Activated naive CD4-positive, alpha-beta T cell treated with anti-CD3 and anti-CD28 coated beads, Interleukin-2, amount 50 U/mL, for 72 hours (primary cell): ENCODE results near the gene NMNAT2. TPM values are rescaled to one million over a fixed set of nuclear protein-coding genes. Genes with fewer than 3 reads are reported as not detected.

ENCODE experiments used
- ATAC-seq, 2 donors: fragments of 150-1000 bp; cut with Tn5 transposase; 2 replicates each; pipeline ENCODE4 v1.10.0; 2021; ENCODE audit warnings: mild to moderate bottlenecking in 2 of 2, moderate library complexity in 2 of 2
- DNase-seq, 2 donors: peaks; one replicate each; pipeline ENCODE4 v3.0.0; 2021 to 2022; ENCODE audit warnings: low spot score in 2 of 2
- H3K27ac Mint-ChIP-seq, 2 donors: one replicate each; pipeline ENCODE4 v1.8.0; 2022; ENCODE audit warnings: mild to moderate bottlenecking in 2 of 2, mixed read lengths in 2 of 2
- H3K36me3 Mint-ChIP-seq, 2 donors: one replicate each; pipeline ENCODE4 v1.8.0; 2022; ENCODE audit warnings: mixed read lengths in 2 of 2
- H3K9me3 Mint-ChIP-seq, 2 donors: one replicate each; pipeline ENCODE4 v1.8.0; 2022; ENCODE audit warnings: mixed read lengths in 2 of 2
- total RNA-seq, 2 donors: library from RNA; stranded (reverse); gene quantifications; one replicate each; pipeline ENCODE4 v1.2.3, GENCODE V29; 2022

The NMNAT2 gene
- total RNA-seq, 2 donors from 2014 or later: not detected

GRCh38 chr1:183310753-183311479 lies 107.3 kb downstream of the NMNAT2 start:
- DNase-seq (no peak), ATAC-seq (peak; percentile 61 to 87)

GRCh38 chr1:183308719-183309118 lies 109.5 kb downstream of the NMNAT2 start:
- H3K36me3 Mint-ChIP-seq: no peaks in the 10 kb centered on the region
- ATAC-seq (no peak), DNase-seq (no peak)
- no peak overlapping the region for H3K27ac Mint-ChIP-seq
- no peaks in the 10 kb centered on the region for H3K9me3 Mint-ChIP-seq

More at GRCh38 chr1:183310753-183311479, 107.3 kb downstream of the NMNAT2 start:
- Mint-ChIP-seq H3K9me3 (no peaks in the 10 kb centered on the region), H3K27ac (peak overlapping the region in 1 of 2 donors; percentile 54), H3K36me3 (no peaks in the 10 kb centered on the region)

- Mint-ChIP-seq H3K36me3 (no peaks in the 10 kb centered on the region), H3K27ac (no peak overlapping the region), H3K9me3 (no peaks in the 10 kb centered on the region)
- DNase-seq (no peak), ATAC-seq (no peak)
These were observed 111.7 kb downstream of the NMNAT2 start for GRCh38 chr1:183306317-183307042.

DNA sequence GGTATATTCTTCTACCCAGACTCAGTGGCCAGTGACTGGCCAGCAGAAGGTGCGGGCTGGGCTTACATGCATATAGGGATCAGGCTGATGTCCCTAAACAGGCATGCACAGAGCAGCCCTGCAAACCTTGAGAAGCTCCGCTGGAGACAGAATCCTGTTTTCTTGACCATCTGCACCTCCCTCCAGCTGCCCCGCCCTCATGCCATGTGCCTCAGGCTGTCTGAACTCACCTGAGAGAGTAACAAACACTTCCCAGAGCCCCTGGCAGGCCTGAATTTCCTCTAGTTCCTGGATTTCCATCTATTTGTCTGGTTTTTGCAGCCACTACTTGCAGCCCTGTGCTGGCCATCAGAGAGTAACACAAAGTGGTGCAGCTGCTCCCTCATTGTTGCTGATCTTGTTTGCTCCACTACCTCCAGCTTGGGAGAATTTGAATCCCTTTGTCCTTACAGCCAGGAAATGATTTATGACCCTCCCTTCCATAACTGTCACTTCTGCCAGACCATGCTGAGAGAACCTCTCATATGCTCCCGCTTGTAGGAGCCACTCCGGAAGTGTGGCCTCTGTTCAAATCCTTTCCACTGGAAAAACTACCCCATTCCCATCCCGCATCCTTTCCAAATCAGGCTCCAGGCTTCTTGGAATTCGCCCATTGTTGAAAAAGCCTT lies 113.6 kb downstream of the NMNAT2 start:
- no peak for ATAC-seq
- no peaks in the 10 kb centered on the region for H3K9me3 Mint-ChIP-seq

GRCh38 chr1:183303901-183304300 lies 114.3 kb downstream of the NMNAT2 start:
- H3K9me3 Mint-ChIP-seq: no peaks in the 10 kb centered on the region
- H3K27ac Mint-ChIP-seq: no peak overlapping the region
- DNase-seq (no peak), ATAC-seq (no peak)
- H3K36me3 Mint-ChIP-seq: no peaks in the 10 kb centered on the region

More for the DNA sequence above, 113.6 kb downstream of the NMNAT2 start:
- Mint-ChIP-seq H3K27ac (no peak overlapping the region), H3K36me3 (no peaks in the 10 kb centered on the region)
- DNase-seq: no peak

DNA sequence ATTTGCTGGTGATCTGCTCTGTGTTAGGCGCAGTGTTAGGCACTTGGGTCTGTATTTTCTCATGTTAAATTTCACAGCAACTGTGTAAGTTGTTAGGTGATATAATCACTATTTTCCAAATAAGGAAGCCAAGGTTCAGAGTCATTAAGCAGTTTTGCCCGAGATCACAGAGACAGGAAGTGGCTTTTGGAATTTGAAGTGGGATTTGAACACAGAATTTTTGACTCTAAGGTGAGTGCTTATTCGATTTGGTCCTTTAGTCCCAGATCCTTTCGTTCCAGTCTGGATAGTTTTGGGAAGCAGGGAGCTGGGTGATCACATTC lies 114.9 kb downstream of the NMNAT2 start:
- Mint-ChIP-seq H3K36me3 (no peaks in the 10 kb centered on the region), H3K27ac (no peak overlapping the region)

DNA sequence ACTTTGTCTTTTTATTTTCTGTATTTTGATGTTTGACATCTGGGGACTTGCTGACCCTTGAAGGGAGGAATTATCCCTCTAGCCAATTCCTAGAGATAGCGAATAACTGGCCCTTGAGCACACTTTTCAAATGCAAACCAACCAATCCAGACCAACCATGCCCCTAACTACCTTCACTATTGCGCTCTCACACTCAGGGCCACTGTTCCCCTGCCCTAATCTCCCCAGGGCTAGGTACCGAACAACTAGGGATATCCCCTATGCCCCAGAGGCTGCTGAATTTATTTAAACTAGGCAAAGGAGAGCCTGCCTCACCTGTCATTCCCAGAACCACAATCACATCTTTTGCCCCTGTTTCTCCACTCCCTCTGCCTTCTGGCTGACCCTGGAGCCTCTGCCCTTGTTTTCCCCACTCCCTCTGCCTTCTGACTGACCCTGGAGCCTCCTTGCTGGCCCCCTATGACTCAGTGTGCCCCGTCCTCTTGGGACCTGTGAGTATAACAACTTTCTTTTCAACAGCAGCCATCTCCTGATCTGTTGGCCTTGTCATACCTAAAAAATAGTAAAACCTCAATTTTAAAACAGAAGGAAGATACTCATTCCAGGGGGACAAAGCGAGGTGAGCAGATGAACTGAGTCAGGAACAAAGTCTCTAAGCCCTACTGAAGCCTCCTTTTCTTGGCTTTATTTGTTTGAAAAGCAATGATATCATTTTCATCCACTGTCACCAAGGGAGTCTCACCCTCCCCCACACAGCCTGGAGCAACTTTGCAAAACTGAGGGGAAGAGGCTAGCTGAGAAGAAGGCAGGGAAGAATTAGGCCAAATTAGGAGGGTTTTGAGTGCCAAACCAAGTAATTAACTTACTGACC lies 115.5 kb downstream of the NMNAT2 start:
- peaks cover 0 to 4% of the 10 kb centered on the region in 2 donors for H3K9me3 Mint-ChIP-seq
- no peak for DNase-seq
- no peaks in the 10 kb centered on the region for H3K36me3 Mint-ChIP-seq
- no peak for ATAC-seq
- no peak overlapping the region for H3K27ac Mint-ChIP-seq

More for the DNA sequence above, 114.9 kb downstream of the NMNAT2 start:
- H3K9me3 Mint-ChIP-seq: peaks cover 0 to 4% of the 10 kb centered on the region in 2 donors
- no peak for DNase-seq
- ATAC-seq: no peak

- peaks cover 0 to 4% of the 10 kb centered on the region in 2 donors for H3K9me3 Mint-ChIP-seq
- ATAC-seq: no peak
- H3K27ac Mint-ChIP-seq: no peak overlapping the region
These were observed 116.9 kb downstream of the NMNAT2 start for GRCh38 chr1:183301239-183301638.

DNA sequence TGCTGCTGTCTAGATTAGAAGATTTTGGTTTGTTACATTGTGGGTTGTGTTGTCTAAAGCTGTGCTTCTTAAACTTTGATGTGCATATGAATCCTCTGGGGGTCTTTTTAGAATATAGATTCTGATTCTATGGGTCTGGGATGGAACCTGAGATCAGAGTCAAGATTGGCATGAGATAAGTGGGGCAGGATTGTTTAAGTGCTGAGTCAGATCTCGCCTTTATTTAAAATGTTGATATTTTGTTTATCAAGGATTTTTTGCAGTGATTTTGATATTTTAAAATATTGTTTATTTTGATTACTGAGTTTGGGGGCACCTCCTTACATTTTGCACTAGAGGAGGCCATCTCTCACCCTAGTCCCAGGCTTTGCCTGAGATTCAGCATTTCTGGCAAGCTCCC lies 117.4 kb downstream of the NMNAT2 start:
- no peak for DNase-seq
- no peak for ATAC-seq
- Mint-ChIP-seq H3K9me3 (peaks cover 0 to 4% of the 10 kb centered on the region in 2 donors), H3K27ac (no peak overlapping the region), H3K36me3 (no peaks in the 10 kb centered on the region)

More at GRCh38 chr1:183301239-183301638, 116.9 kb downstream of the NMNAT2 start:
- no peak for DNase-seq
- H3K36me3 Mint-ChIP-seq: no peaks in the 10 kb centered on the region

- peaks cover 0 to 4% of the 10 kb centered on the region in 2 donors for H3K9me3 Mint-ChIP-seq
- ATAC-seq (no peak), DNase-seq (no peak)
- H3K36me3 Mint-ChIP-seq: no peaks in the 10 kb centered on the region
- no peak overlapping the region for H3K27ac Mint-ChIP-seq
These were observed 117.8 kb downstream of the NMNAT2 start for GRCh38 chr1:183300395-183300794.

- H3K9me3 Mint-ChIP-seq: peaks cover 0 to 4% of the 10 kb centered on the region in 2 donors
- DNase-seq: no peak
- no peak overlapping the region for H3K27ac Mint-ChIP-seq
- no peak for ATAC-seq
- no peaks in the 10 kb centered on the region for H3K36me3 Mint-ChIP-seq
These were observed 121.4 kb downstream of the NMNAT2 start for GRCh38 chr1:183296782-183297181.

- no peak for DNase-seq
- Mint-ChIP-seq H3K36me3 (no peaks in the 10 kb centered on the region), H3K9me3 (peaks cover 0 to 4% of the 10 kb centered on the region in 2 donors), H3K27ac (no peak overlapping the region)
- ATAC-seq: no peak
These were observed 122.7 kb downstream of the NMNAT2 start for GRCh38 chr1:183295521-183295920.

DNA sequence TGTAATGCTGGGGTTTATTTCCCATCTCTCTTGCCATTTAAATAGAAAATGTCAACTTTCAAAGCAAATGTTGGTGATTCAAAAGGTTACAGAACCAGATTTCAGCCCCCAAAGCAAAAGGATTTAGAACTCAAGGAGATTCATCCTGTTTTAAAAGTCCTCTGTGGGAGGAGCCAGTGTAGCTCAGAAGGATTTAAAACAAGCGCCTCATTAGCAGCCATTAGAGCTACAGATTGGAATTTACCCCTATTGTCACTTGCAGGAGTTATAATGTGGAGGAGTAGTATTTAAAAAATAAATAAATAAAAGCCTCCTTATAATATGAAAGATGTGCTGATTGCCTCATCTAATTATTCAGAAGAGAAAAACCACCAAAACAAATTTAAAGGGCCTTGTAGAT lies 124.3 kb downstream of the NMNAT2 start:
- Mint-ChIP-seq H3K9me3 (peaks cover 0 to 4% of the 10 kb centered on the region in 2 donors), H3K27ac (no peak overlapping the region), H3K36me3 (no peaks in the 10 kb centered on the region)
- DNase-seq (no peak), ATAC-seq (no peak)

GRCh38 chr1:183293241-183293640 lies 124.9 kb downstream of the NMNAT2 start:
- peak overlapping the region in 1 of 2 donors; percentile 14 for H3K27ac Mint-ChIP-seq
- H3K9me3 Mint-ChIP-seq: no peaks in the 10 kb centered on the region
- no peak for DNase-seq
- ATAC-seq: no peak
- H3K36me3 Mint-ChIP-seq: no peaks in the 10 kb centered on the region

DNA sequence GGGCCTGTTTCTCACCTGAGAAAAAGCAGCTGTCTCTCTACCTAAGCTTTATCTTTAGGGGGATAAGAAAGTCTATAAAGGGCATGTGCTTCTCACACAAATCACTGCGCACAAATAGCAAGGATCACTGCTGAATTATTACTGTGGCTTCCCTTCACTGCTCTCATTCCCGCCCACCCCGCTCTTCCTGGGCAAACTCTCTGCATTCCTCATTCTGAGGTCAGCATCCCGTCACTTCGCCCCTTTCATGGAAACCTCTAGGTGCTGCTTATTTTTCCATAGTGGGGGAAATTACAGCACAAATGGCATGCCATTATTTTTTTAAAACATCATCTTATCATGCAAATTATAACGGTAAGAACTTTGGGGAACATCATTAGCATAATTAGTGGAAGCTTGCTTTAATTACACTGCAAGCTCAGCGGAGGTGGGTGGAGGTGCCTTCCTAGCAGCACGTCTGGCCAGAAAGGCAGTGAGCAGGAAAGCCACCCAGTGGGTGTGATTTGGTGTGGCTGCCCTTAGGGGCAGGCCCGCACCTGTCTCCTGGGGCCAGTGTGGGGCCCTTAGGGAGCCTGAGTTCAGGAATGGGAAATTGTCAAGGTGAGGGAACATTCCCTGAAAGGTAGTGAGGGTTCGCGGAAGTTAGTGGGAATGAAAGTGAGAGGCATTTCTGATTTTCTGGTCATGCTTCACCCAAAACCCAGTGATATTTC lies 126.2 kb downstream of the NMNAT2 start:
- DNase-seq (no peak), ATAC-seq (no peak)
- Mint-ChIP-seq H3K27ac (no peak overlapping the region), H3K9me3 (no peaks in the 10 kb centered on the region), H3K36me3 (no peaks in the 10 kb centered on the region)

- ATAC-seq: no peak
- Mint-ChIP-seq H3K36me3 (no peaks in the 10 kb centered on the region), H3K27ac (no peak overlapping the region), H3K9me3 (no peaks in the 10 kb centered on the region)
- no peak for DNase-seq
These were observed 126.9 kb downstream of the NMNAT2 start for GRCh38 chr1:183291216-183291762.
